Heart left ventricle (tissue), 13 donors: Measurements from ENCODE around the gene CRYZL1.

Source experiments
- CTCF ChIP-seq, 12 donors: fragments of 200-600 bp; sonication (generic) in 4 of 12; IDR thresholded peaks; one replicate each; pipeline versions ENCODE4 v1.5.0 to v1.8.0; 2018 to 2022; ENCODE audit warnings: antibody characterized with exemption in 12 of 12, mild to moderate bottlenecking in 5 of 12
- POLR2A ChIP-seq, 2 donors: fragments of 450-650 bp; IDR thresholded peaks; one replicate each; pipeline ENCODE4 v1.6.1; 2017; ENCODE audit warnings: antibody characterized with exemption in 2 of 2, mild to moderate bottlenecking in 2 of 2, moderate library complexity in 2 of 2
- donor health status: ischemic (EF 13 %, LVEDD 7.1; RV severe dilation, severe dysfunction).
- donor health status: DM: no; HTN: yes; CAD: no.
- donor health status: DM: no; HTN: no; CAD: no.
- donor health status: ischemic (EF 25% LVEDD 6.9; RV normal size, moderate dysfunction).
- donor health status: ischemic (EF 25% LVEDD 5.7; RV mildly dilated, moderate dysfunction).
- donor health status: ischemic (EF 35%, LVEDD 5.7; RV mildly dilated, moderate dysfunction).
- donor health status: nonischemic (EF 11% LVEDD 7.7; RV severe dilation, severe dysfunction).
- donor health status: DM: yes; HTN: yes; CAD: no.
- donor health status: PGD.
- donor health status: ischemic (EF 29% LVEDD 5.4; RV normal size, mild dysfunction).
- donor health status: nonischemic (EF 23%, LVEDD 6.1; RV moderate dilation, normal function).

- TF ChIP-seq CTCF (IDR thresholded peaks at IDR 0.05) (no peak), POLR2A (IDR thresholded peaks at IDR 0.05) (no peak)
These were observed 91.4 kb downstream of the CRYZL1 start for GRCh38 chr21:33549848-33550771.
